Smooth muscle cell (in vitro differentiated cells): ENCODE data around the gene DSCAM. TPM values are rescaled to one million over a fixed set of nuclear protein-coding genes. Genes with fewer than 3 reads are reported as not detected.

Experiments
- DNase-seq: peaks from one replicate; lab custom pipeline; 2025; ENCODE audit not compliant: unreplicated experiment; lab: John Stamatoyannopoulos, UW
- H2AFZ ChIP-seq: fragments of 200-600 bp; sonication (generic); 2 replicates; pipeline ENCODE4 v1.6.0; 2016; ENCODE audit warnings: antibody characterized with exemption, low read depth, mild to moderate bottlenecking
- H3F3A ChIP-seq: fragments of 200-600 bp; sonication (generic); 2 replicates; pipeline ENCODE4 v1.6.0; 2017; ENCODE audit warnings: antibody characterized with exemption, low read depth
- H3K27ac ChIP-seq: fragments of 200-600 bp; sonication (generic); 2 replicates; pipeline ENCODE4 v1.5.1; 2016; ENCODE audit warnings: low read depth, mild to moderate bottlenecking
- H3K27me3 ChIP-seq: fragments of 200-600 bp; sonication (generic); 2 replicates; pipeline ENCODE4 v1.6.1; 2016; ENCODE audit warnings: low read depth, mild to moderate bottlenecking
- H3K36me3 ChIP-seq: fragments of 200-600 bp; sonication (generic); 2 replicates; pipeline ENCODE4 v1.5.1; 2016; ENCODE audit warnings: low read depth
- H3K4me1 ChIP-seq: fragments of 200-600 bp; sonication (generic); 2 replicates; pipeline ENCODE4 v1.5.1; 2016; ENCODE audit warnings: low read depth
- H3K4me2 ChIP-seq: fragments of 200-600 bp; sonication (generic); 2 replicates; pipeline ENCODE4 v1.6.0; 2016; ENCODE audit warnings: mild to moderate bottlenecking
- H3K4me3 ChIP-seq: fragments of 200-600 bp; sonication (generic); 2 replicates; pipeline ENCODE4 v1.5.1; 2016; ENCODE audit warnings: mild to moderate bottlenecking
- H3K79me2 ChIP-seq: fragments of 200-600 bp; sonication (generic); 2 replicates; pipeline ENCODE4 v1.6.0; 2016; ENCODE audit warnings: low read depth, mild to moderate bottlenecking
- H3K9ac ChIP-seq: fragments of 200-600 bp; sonication (generic); 2 replicates; pipeline ENCODE4 v1.6.0; 2016; ENCODE audit warnings: low read depth
- H3K9me3 ChIP-seq: fragments of 200-600 bp; sonication (generic); replicated peaks from 2 replicates; pipeline ENCODE4 v1.5.1; 2016; ENCODE audit warnings: low read depth
- H4K20me1 ChIP-seq: fragments of 200-600 bp; sonication (generic); 2 replicates; pipeline ENCODE4 v1.6.0; 2016; ENCODE audit warnings: low read depth
- WGBS: methylation state at CpG from one replicate; pipeline ENCODE4 v1.1.7; 2016; ENCODE audit warnings: low lambda C conversion rate; 5-methylcytosine and 5-hydroxymethylcytosine counted together
- polyA plus RNA-seq: library from polyadenylated mRNA; unstranded; fragments of >200 nt; fragmentation: Nextera tagmentation; extraction: Ambion mirVana; gene quantifications from 2 replicates; pipeline ENCODE4 v1.2.1, GENCODE V29; 2016
- total RNA-seq: library from RNA; depleted of rRNA; stranded (reverse); fragments of >200 nt; gene quantifications from 2 replicates; pipeline ENCODE4 v1.2.3, GENCODE V29; 2014
- TF ChIP-seq, protein P1 (sequence below): fragments of 200-600 bp; sonication (generic); IDR thresholded peaks from 2 replicates; pipeline ENCODE4 v1.5.1; 2017; ENCODE audit warnings: borderline replicate concordance, mild to moderate bottlenecking, antibody characterized with exemption; ENCODE audit not compliant: insufficient read depth, poor library complexity, severe bottlenecking

DSCAM gene
- total and polyA plus RNA-seq, 2 experiments from 2014 or later, result not detected

- WGBS, result 90% methylated on average over 2 of the region's 2 CpGs
- H3K4me3 ChIP-seq, result no peak overlapping the region
- no peak overlapping the region for H2AFZ ChIP-seq
- TF ChIP-seq, protein P1, sequence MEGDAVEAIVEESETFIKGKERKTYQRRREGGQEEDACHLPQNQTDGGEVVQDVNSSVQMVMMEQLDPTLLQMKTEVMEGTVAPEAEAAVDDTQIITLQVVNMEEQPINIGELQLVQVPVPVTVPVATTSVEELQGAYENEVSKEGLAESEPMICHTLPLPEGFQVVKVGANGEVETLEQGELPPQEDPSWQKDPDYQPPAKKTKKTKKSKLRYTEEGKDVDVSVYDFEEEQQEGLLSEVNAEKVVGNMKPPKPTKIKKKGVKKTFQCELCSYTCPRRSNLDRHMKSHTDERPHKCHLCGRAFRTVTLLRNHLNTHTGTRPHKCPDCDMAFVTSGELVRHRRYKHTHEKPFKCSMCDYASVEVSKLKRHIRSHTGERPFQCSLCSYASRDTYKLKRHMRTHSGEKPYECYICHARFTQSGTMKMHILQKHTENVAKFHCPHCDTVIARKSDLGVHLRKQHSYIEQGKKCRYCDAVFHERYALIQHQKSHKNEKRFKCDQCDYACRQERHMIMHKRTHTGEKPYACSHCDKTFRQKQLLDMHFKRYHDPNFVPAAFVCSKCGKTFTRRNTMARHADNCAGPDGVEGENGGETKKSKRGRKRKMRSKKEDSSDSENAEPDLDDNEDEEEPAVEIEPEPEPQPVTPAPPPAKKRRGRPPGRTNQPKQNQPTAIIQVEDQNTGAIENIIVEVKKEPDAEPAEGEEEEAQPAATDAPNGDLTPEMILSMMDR, result no peak
- DNase-seq, result no peak
- H4K20me1 ChIP-seq, result no peaks in the 10 kb centered on the region
- H3K27ac ChIP-seq, result no peak overlapping the region
- no peaks in the 10 kb centered on the region for H3K27me3 ChIP-seq
- H3K9ac ChIP-seq, result no peak overlapping the region
- no peaks in the 10 kb centered on the region for H3K36me3 ChIP-seq
- H3F3A ChIP-seq, result no peaks in the 10 kb centered on the region
- H3K4me1 ChIP-seq, result peaks cover 12% of the 10 kb centered on the region
- H3K4me2 ChIP-seq, result no peak overlapping the region
- H3K9me3 ChIP-seq, result no peaks in the 10 kb centered on the region
- no peaks in the 10 kb centered on the region for H3K79me2 ChIP-seq
Observed at GRCh38 chr21:40586575-40586974, 260.4 kb downstream of the DSCAM start.

DNA sequence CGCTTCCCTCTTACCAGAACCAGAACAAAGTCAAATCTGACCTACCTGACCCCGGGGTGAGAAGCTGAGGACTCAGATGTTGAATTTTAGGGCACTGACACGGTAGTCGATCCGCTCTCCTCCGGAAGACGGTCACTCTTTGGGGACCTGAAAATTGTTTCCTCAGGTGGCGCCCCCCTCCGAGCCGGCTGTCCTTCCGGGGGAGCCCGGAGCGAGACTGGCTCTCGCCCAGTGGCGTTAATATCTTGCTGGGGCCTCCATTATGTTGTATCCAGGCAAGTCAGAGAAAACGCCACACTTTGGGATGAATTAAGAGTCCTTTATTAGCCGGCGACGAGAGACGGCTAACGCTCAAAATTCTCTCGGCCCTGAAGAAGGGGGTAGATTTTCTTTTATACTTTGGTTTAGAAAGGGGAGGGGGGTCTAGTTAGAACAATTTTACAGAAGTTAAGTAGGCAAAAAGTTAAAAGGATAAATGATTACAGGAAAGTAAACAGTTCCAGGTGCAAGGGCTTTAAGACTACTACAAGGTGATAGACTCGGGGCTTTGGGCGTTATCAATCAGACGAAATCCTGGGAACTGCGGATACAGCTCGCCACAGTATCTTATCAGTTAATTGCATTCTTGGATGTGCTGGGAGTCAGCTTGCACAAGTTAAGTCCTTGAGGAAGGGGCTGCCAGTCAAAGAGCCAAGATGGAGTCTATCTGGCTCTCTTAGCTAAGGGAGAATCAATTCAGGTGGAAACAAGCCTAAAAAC lies 269.5 kb downstream of the DSCAM start:
- Histone ChIP-seq H3K36me3 (no peaks in the 10 kb centered on the region), H2AFZ (no peak overlapping the region), H3K27me3 (no peaks in the 10 kb centered on the region), H3K4me3 (no peak overlapping the region), H4K20me1 (no peaks in the 10 kb centered on the region), H3K9me3 (no peaks in the 10 kb centered on the region), H3K9ac (no peak overlapping the region), H3K4me1 (no peaks in the 10 kb centered on the region), H3K79me2 (no peaks in the 10 kb centered on the region), H3F3A (no peaks in the 10 kb centered on the region), H3K27ac (no peak overlapping the region), H3K4me2 (no peak overlapping the region)
- DNase-seq, result no peak
- TF ChIP-seq, protein P1, result no peak
- 88% methylated on average over 27 of the region's 27 CpGs for WGBS

DNA sequence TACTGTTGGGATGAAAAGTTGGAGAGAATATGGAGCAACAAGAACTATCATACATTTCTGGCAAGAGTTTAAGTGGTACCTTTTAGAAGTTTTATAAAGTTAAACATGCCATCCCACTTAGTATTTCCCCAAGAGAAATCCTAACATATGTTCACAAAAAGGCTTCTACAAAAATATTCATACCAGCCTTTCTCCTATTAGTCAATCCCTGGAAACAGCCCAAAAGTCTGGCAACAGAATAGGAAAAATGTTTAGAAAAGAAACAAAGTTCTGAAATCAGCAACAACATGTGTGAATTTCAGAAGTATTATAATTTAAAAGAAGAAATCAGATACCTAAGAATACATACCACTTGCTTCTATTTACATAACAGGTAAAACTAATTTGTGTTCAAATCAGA lies 271.0 kb downstream of the DSCAM start:
- Histone ChIP-seq H4K20me1 (no peaks in the 10 kb centered on the region), H2AFZ (no peak overlapping the region), H3K9ac (no peak overlapping the region), H3K4me1 (no peaks in the 10 kb centered on the region), H3F3A (no peaks in the 10 kb centered on the region), H3K4me2 (no peak overlapping the region), H3K79me2 (no peaks in the 10 kb centered on the region), H3K27ac (no peak overlapping the region), H3K36me3 (no peaks in the 10 kb centered on the region), H3K27me3 (no peaks in the 10 kb centered on the region), H3K4me3 (no peak overlapping the region), H3K9me3 (no peaks in the 10 kb centered on the region)
- TF ChIP-seq, protein P1, result no peak
- DNase-seq, result no peak

- Histone ChIP-seq H3K4me1 (no peaks in the 10 kb centered on the region), H3K36me3 (no peaks in the 10 kb centered on the region), H3K4me2 (no peak overlapping the region), H2AFZ (no peak overlapping the region), H3F3A (no peaks in the 10 kb centered on the region), H3K9me3 (no peaks in the 10 kb centered on the region), H3K27me3 (no peaks in the 10 kb centered on the region), H3K27ac (no peak overlapping the region), H3K79me2 (no peaks in the 10 kb centered on the region), H3K4me3 (no peak overlapping the region), H4K20me1 (no peaks in the 10 kb centered on the region), H3K9ac (no peak overlapping the region)
- TF ChIP-seq, protein P1, result no peak
- no peak for DNase-seq
- 71% methylated on average over 7 of the region's 7 CpGs for WGBS
Observed at GRCh38 chr21:40569357-40569756, 277.6 kb downstream of the DSCAM start.
